Right lobe of liver (tissue), 6 donors: Measurements from ENCODE around the gene MCTP1. TPM values are rescaled to one million over a fixed set of nuclear protein-coding genes. Genes with fewer than 3 reads are reported as not detected.

Experiments used
- ATAC-seq, 4 donors: fragments of 200-7000 bp; cut with Tn5 transposase; one replicate each; pipeline ENCODE4 v1.9.1; 2020; ENCODE audit warnings: mild to moderate bottlenecking in 4 of 4, moderate library complexity in 4 of 4
- DNase-seq, 3 donors: peaks; one replicate each; pipeline ENCODE4 v3.0.0-alpha.2; 2020
- H3K27ac ChIP-seq, 3 donors: fragments of 200-600 bp; one replicate each; pipeline ENCODE4 v1.8.0; 2022
- H3K27me3 ChIP-seq, 2 donors: fragments of 200-600 bp; one replicate each; pipeline ENCODE4 v1.8.0; 2022
- H3K36me3 ChIP-seq, 4 donors: fragments of 200-600 bp; sonication (generic) in 1 of 4; one replicate each; pipeline versions ENCODE4 v1.5.1 to v1.8.0; 2017 to 2022; ENCODE audit warnings: control low read depth in 1 of 4
- H3K4me1 ChIP-seq, 4 donors: fragments of 200-600 bp; sonication (generic) in 1 of 4; one replicate each; pipeline versions ENCODE4 v1.5.1 to v1.8.0; 2017 to 2022; ENCODE audit warnings: control low read depth in 1 of 4
- H3K4me3 ChIP-seq, 3 donors: fragments of 200-600 bp; one replicate each; pipeline ENCODE4 v1.8.0; 2022
- H3K9me3 ChIP-seq, 4 donors: fragments of 200-600 bp; sonication (generic) in 1 of 4; one replicate each; pipeline versions ENCODE4 v1.5.1 to v1.8.0; 2017 to 2022; ENCODE audit warnings: control low read depth in 1 of 4
- CTCF ChIP-seq, 4 donors: fragments of 200-600 bp in 3 of 4; fragments of 450-650 bp in 1 of 4; IDR thresholded peaks; one replicate each; pipeline versions ENCODE4 v1.5.1 to v1.8.0; 2016 to 2022; ENCODE audit warnings: antibody characterized with exemption in 4 of 4, mild to moderate bottlenecking in 2 of 4
- POLR2A ChIP-seq: fragments of 450-650 bp; IDR thresholded peaks from one replicate; pipeline ENCODE4 v1.6.1; 2017; ENCODE audit warnings: antibody characterized with exemption, mild to moderate bottlenecking
- WGBS: methylation state at CpG from one replicate; pipeline ENCODE4 v1.1.6; 2018; ENCODE audit warnings: low coverage, low lambda C conversion rate; ENCODE audit not compliant: insufficient coverage; ENCODE audit errors: missing lambda C conversion rate; 5-methylcytosine and 5-hydroxymethylcytosine counted together
- intact Hi-C, 2 donors: fragments of 100-400 bp; cut with DNase I; formaldehyde crosslinking; loops; one replicate each; pipeline versions ENCODE4 v1.11.2 to v1.14.1; 2022
- total RNA-seq, 6 experiments: library from RNA; depleted of rRNA in 2 of 6; stranded (reverse); fragments of >200 nt in 2 of 6; fragmentation: NEBNext Ultra II Directional in 3 of 6; extraction: Animal tissue kit (Norgen Biotek cat#: 25700) in 3 of 6; gene quantifications; one replicate each; pipeline versions ENCODE4 v1.1.0 to v1.2.4, GENCODE V29; 2016 to 2023
- donor health status: DM: no; HTN: yes; CAD: no.
- donor health status: DM: no; HTN: no; CAD: no.
- donor health status: DM: no; HTN: no; CAD: no.
- donor health status: DM: no; HTN: yes; CAD: no.
- donor health status: DM: no; HTN: yes; CAD: no.

Gene MCTP1
- total RNA-seq, 6 experiments from 2014 or later, result 1.2 to 5.9 (median 3.5) TPM

- no peaks in the 10 kb centered on the region for H3K9me3 ChIP-seq
- H3K4me3 ChIP-seq, result no peak overlapping the region
- H3K27me3 ChIP-seq, result no peaks in the 10 kb centered on the region
- ATAC-seq, result no peak
- H3K27ac ChIP-seq, result no peak overlapping the region
- intact Hi-C loops, result no loop called here
- TF ChIP-seq CTCF (IDR thresholded peaks at IDR 0.05) (no peak), POLR2A (no peak)
- H3K4me1 ChIP-seq, result no peaks in the 10 kb centered on the region
- DNase-seq, result no peak
- 31% methylated on average over 1 of the region's 1 CpG for WGBS
- no peaks in the 10 kb centered on the region for H3K36me3 ChIP-seq
Observed at GRCh38 chr5:95159603-95160002, 125.3 kb downstream of the MCTP1 start.

GRCh38 chr5:95155888-95156287, 129.0 kb downstream of the MCTP1 start:
- DNase-seq (no peak), ATAC-seq (no peak)
- intact Hi-C loops, result no loop called here
- H3K9me3 ChIP-seq, result no peaks in the 10 kb centered on the region
- H3K27me3 ChIP-seq, result no peaks in the 10 kb centered on the region
- 50% methylated on average over 2 of the region's 2 CpGs for WGBS
- TF ChIP-seq CTCF (IDR thresholded peaks at IDR 0.05), result no peak
- TF ChIP-seq POLR2A, result no peak
- H3K27ac ChIP-seq, result no peak overlapping the region
- H3K4me1 ChIP-seq, result no peaks in the 10 kb centered on the region
- no peaks in the 10 kb centered on the region for H3K36me3 ChIP-seq
- no peak overlapping the region for H3K4me3 ChIP-seq

GRCh38 chr5:95153511-95153910, 131.4 kb downstream of the MCTP1 start:
- Histone ChIP-seq H3K27me3 (no peaks in the 10 kb centered on the region), H3K4me1 (no peaks in the 10 kb centered on the region), H3K9me3 (no peaks in the 10 kb centered on the region), H3K36me3 (no peaks in the 10 kb centered on the region), H3K4me3 (no peak overlapping the region), H3K27ac (no peak overlapping the region)
- intact Hi-C loops, result no loop called here
- WGBS, result 18% methylated on average over 2 of the region's 2 CpGs
- no peak for TF ChIP-seq CTCF (IDR thresholded peaks at IDR 0.05)
- no peak for TF ChIP-seq POLR2A
- DNase-seq (no peak), ATAC-seq (no peak)

- no peaks in the 10 kb centered on the region for H3K9me3 ChIP-seq
- H3K36me3 ChIP-seq, result no peaks in the 10 kb centered on the region
- no peak overlapping the region for H3K4me3 ChIP-seq
- DNase-seq (no peak), ATAC-seq (no peak)
- intact Hi-C loops, result no loop called here
- no peak overlapping the region for H3K27ac ChIP-seq
- TF ChIP-seq CTCF (IDR thresholded peaks at IDR 0.05) (no peak), POLR2A (no peak)
- 65% methylated on average over 2 of the region's 2 CpGs for WGBS
- H3K27me3 ChIP-seq, result no peaks in the 10 kb centered on the region
- no peaks in the 10 kb centered on the region for H3K4me1 ChIP-seq
Observed at GRCh38 chr5:95152535-95152934, 132.4 kb downstream of the MCTP1 start.

- WGBS, result 26% methylated on average over 1 of the region's 1 CpG
- Histone ChIP-seq H3K4me3 (no peak overlapping the region), H3K4me1 (no peaks in the 10 kb centered on the region), H3K27me3 (no peaks in the 10 kb centered on the region), H3K27ac (no peak overlapping the region), H3K36me3 (no peaks in the 10 kb centered on the region), H3K9me3 (no peaks in the 10 kb centered on the region)
- ATAC-seq (no peak), DNase-seq (no peak)
- intact Hi-C loops, result no loop called here
- TF ChIP-seq CTCF (IDR thresholded peaks at IDR 0.05) (no peak), POLR2A (no peak)
Observed at GRCh38 chr5:95152131-95152530, 132.8 kb downstream of the MCTP1 start.
